ENCODE results near the gene GPR137.

GRCh38 chr11:64327993-64328392 lies 42.3 kb downstream of the GPR137 start:
- TF ChIP-seq CTCF (IDR thresholded peaks at IDR 0.05; ENCODE audit: low read depth, low read length, missing input control): no peak
- no peak for TF ChIP-seq SP1 (IDR thresholded peaks at IDR 0.05)
- no peak for TF ChIP-seq REST (IDR thresholded peaks at IDR 0.05)
- TF ChIP-seq MAX (IDR thresholded peaks at IDR 0.05): no peak
- TF ChIP-seq RXRA (IDR thresholded peaks at IDR 0.05): no peak
- TF ChIP-seq YY1 (IDR thresholded peaks at IDR 0.05): no peak
